Aorta (tissue), 5 donors: ENCODE measurements around the gene HPS1. TPM values are rescaled to one million over a fixed set of nuclear protein-coding genes. Genes with fewer than 3 reads are reported as not detected.
A peak's percentile ranks its signal among the peaks of the same experiment; 100 is the strongest.

Experiments used
- ATAC-seq: fragments of 200-7000 bp; cut with Tn5 transposase; one replicate; pipeline ENCODE4 v1.9.1; 2022; ENCODE audit warnings: moderate library complexity; ENCODE audit not compliant: low FRiP score
- DNase-seq, 2 donors: peaks; one replicate each; pipeline ENCODE4 v3.0.0-alpha.2; 2020
- H3K27ac ChIP-seq, 2 donors: one replicate each; pipeline ENCODE4 v1.5.1; 2013; ENCODE audit warnings: low read length in 2 of 2, mild to moderate bottlenecking in 2 of 2, moderate library complexity in 2 of 2, control low read depth in 1 of 2, inconsistent platforms in 1 of 2, low read depth in 1 of 2
- H3K27me3 ChIP-seq, 2 donors: one replicate each; pipeline ENCODE4 v1.6.1; 2013; ENCODE audit warnings: control low read depth in 1 of 2, low read length in 1 of 2, mild to moderate bottlenecking in 1 of 2, moderate library complexity in 1 of 2; ENCODE audit not compliant: insufficient read depth in 2 of 2, control insufficient read depth in 1 of 2
- H3K36me3 ChIP-seq, 2 donors: one replicate each; pipeline ENCODE4 v1.6.1; 2013; ENCODE audit warnings: control low read depth in 1 of 2, low read length in 1 of 2, mild to moderate bottlenecking in 1 of 2; ENCODE audit not compliant: insufficient read depth in 2 of 2, control insufficient read depth in 1 of 2
- H3K4me1 ChIP-seq, 2 donors: one replicate each; pipeline ENCODE4 v1.6.1; 2013; ENCODE audit warnings: low read length in 2 of 2, control low read depth in 1 of 2, mild to moderate bottlenecking in 1 of 2, moderate library complexity in 1 of 2; ENCODE audit not compliant: insufficient read depth in 2 of 2, control insufficient read depth in 1 of 2
- H3K4me3 ChIP-seq, 2 donors: one replicate each; pipeline ENCODE4 v1.5.1; 2013; ENCODE audit warnings: low read length in 2 of 2, control low read depth in 1 of 2, mild to moderate bottlenecking in 1 of 2
- H3K9me3 ChIP-seq: one replicate; pipeline ENCODE4 v1.6.1; 2013; ENCODE audit warnings: mild to moderate bottlenecking, low read length; ENCODE audit not compliant: control insufficient read depth
- WGBS, 2 donors: extraction: QIAGEN DNeasy Blood & Tissue Kit; methylation state at CpG; one replicate each; pipeline ENCODE4 v1.1.7; 2013; 5-methylcytosine and 5-hydroxymethylcytosine counted together
- intact Hi-C, 2 donors: fragments of 100-400 bp; cut with DNase I; formaldehyde crosslinking; loops; one replicate each; pipeline versions ENCODE4 v1.14.2 to v1.15.0; 2022
- polyA plus RNA-seq, 2 donors: library from polyadenylated mRNA; stranded (reverse); fragments of 200-250 nt; gene quantifications; one replicate each; pipeline ENCODE4 v1.2.3, GENCODE V29; 2013
- total RNA-seq, 2 donors: library from RNA; stranded (reverse); fragmentation: NEBNext Ultra II Directional; extraction: Animal tissue kit (Norgen Biotek cat#: 25700); gene quantifications; one replicate each; pipeline ENCODE4 v1.2.1, GENCODE V29; 2021
- donor health status: healthy with polysubstance abuse.
- donor health status: Bipolar disorder and iron deficiency.
- donor health status: DM: no; HTN: no; CAD: no.
- donor health status: DM: no; HTN: no; CAD: no.
- donor health status: DM: yes; HTN: yes; CAD: no.

The HPS1 gene
- total and polyA plus RNA-seq, 4 donors, result 40.8 to 75.4 (median 52.4) TPM

GRCh38 chr10:98458809-98459784 is 12.4 kb upstream of the HPS1 start:
- no peaks in the 10 kb centered on the region for H3K9me3 ChIP-seq
- peaks cover 0 to 3% of the 10 kb centered on the region in 2 donors for H3K4me1 ChIP-seq
- 91 to 92% methylated on average over 15 of the region's 15 CpGs for WGBS, 2 donors
- no peak overlapping the region for H3K4me3 ChIP-seq
- no peaks in the 10 kb centered on the region for H3K27me3 ChIP-seq
- intact Hi-C loops, result no loop called here
- no peak overlapping the region for H3K27ac ChIP-seq
- DNase-seq, result no peak
- no peak for ATAC-seq
- no peaks in the 10 kb centered on the region for H3K36me3 ChIP-seq

GRCh38 chr10:98457721-98458120 is 11.0 kb upstream of the HPS1 start:
- Histone ChIP-seq H3K36me3 (no peaks in the 10 kb centered on the region), H3K9me3 (no peaks in the 10 kb centered on the region), H3K4me3 (no peak overlapping the region), H3K27ac (no peak overlapping the region), H3K4me1 (peaks cover 0 to 3% of the 10 kb centered on the region in 2 donors), H3K27me3 (no peaks in the 10 kb centered on the region)
- ATAC-seq, result no peak
- 46 to 51% methylated on average over 8 of the region's 8 CpGs for WGBS, 2 donors
- intact Hi-C loops, result no loop called here
- no peak for DNase-seq

GRCh38 chr10:98456686-98457482 is 10.1 kb upstream of the HPS1 start:
- Histone ChIP-seq H3K4me3 (no peak overlapping the region), H3K9me3 (no peaks in the 10 kb centered on the region), H3K36me3 (no peaks in the 10 kb centered on the region), H3K27ac (no peak overlapping the region), H3K27me3 (no peaks in the 10 kb centered on the region), H3K4me1 (peaks cover 0 to 3% of the 10 kb centered on the region in 2 donors)
- no peak for ATAC-seq
- 84% methylated on average over 12 of the region's 12 CpGs for WGBS, 2 donors
- intact Hi-C loops, result no loop called here
- DNase-seq, result no peak

GRCh38 chr10:98456043-98456570 is 9.4 kb upstream of the HPS1 start:
- intact Hi-C loops, result no loop called here
- no peak for DNase-seq

GRCh38 chr10:98453729-98454128 is 7.0 kb upstream of the HPS1 start:
- 77 to 81% methylated on average over 2 of the region's 2 CpGs for WGBS, 2 donors
- H3K4me1 ChIP-seq, result no peaks in the 10 kb centered on the region
- DNase-seq (no peak), ATAC-seq (no peak)
- H3K4me3 ChIP-seq, result no peak overlapping the region
- no peaks in the 10 kb centered on the region for H3K36me3 ChIP-seq
- no peaks in the 10 kb centered on the region for H3K27me3 ChIP-seq
- no peak overlapping the region for H3K27ac ChIP-seq
- intact Hi-C loops, result no loop called here
- no peaks in the 10 kb centered on the region for H3K9me3 ChIP-seq

More at GRCh38 chr10:98456043-98456570, 9.4 kb upstream of the HPS1 start:
- Histone ChIP-seq H3K4me1 (peaks cover 0 to 3% of the 10 kb centered on the region in 2 donors), H3K9me3 (no peaks in the 10 kb centered on the region), H3K36me3 (no peaks in the 10 kb centered on the region), H3K27ac (no peak overlapping the region), H3K4me3 (no peak overlapping the region), H3K27me3 (no peaks in the 10 kb centered on the region)
- 90 to 97% methylated on average over 4 of the region's 4 CpGs for WGBS, 2 donors
- no peak for ATAC-seq

GRCh38 chr10:98450618-98451017 is 3.9 kb upstream of the HPS1 start:
- H3K36me3 ChIP-seq, result no peaks in the 10 kb centered on the region
- no peak overlapping the region for H3K27ac ChIP-seq
- intact Hi-C loops, result no loop called here
- H3K4me3 ChIP-seq, result no peak overlapping the region
- ATAC-seq (no peak), DNase-seq (no peak)
- H3K27me3 ChIP-seq, result no peaks in the 10 kb centered on the region
- H3K4me1 ChIP-seq, result no peaks in the 10 kb centered on the region
- no peaks in the 10 kb centered on the region for H3K9me3 ChIP-seq
- WGBS, 2 donors, result 70 to 73% methylated on average over 1 of the region's 1 CpG

DNA sequence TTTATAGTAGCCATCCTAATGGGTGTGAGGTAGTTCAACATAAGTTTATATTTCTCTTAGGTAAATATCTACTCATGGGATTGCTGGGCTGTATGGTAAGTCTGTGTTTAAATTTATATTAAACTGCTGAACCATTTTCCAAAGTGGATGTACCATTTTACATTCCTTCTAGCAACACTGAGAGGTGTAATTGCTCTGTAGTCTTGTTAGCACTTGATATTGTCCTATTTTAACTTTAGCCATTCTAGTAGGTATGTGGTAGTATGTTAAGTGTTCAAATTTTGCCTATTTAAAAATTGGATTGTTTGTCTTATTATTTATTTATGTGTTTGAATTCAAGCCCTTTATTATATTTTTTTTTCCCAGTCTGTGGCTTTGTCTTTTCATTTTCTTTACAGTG is 2.6 kb upstream of the HPS1 start:
- DNase-seq (no peak), ATAC-seq (no peak)
- Histone ChIP-seq H3K27ac (no peak overlapping the region), H3K4me3 (no peak overlapping the region), H3K9me3 (no peaks in the 10 kb centered on the region), H3K4me1 (no peaks in the 10 kb centered on the region), H3K36me3 (no peaks in the 10 kb centered on the region), H3K27me3 (no peaks in the 10 kb centered on the region)
- intact Hi-C loops, result no loop called here

DNA sequence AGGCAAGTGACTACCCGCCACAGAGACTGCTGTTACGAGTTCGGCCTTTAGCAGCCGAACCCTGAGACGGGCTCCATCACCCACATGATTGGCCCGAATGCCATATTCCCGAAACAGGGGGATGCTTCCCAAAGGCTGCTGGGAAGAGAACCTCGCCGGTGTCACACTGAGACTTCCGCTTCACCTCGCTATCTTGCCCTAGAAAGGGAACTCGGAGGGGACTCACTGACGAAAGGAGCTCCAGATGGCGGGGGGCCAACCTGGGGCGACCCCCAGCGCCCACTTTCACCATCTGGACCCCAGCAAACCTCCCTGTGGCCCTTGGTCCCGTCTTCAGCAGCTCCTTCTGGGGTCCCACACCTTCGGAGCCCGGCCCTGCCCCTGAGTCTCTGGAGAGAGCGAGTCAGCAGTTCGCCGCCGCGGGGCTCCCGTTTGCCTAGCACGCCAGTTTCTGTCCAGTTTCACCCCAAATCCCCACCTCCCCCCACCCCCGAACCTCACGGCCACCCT is 529 bp downstream of the HPS1 start:
- Histone ChIP-seq H3K9me3 (no peaks in the 10 kb centered on the region), H3K36me3 (peaks cover 0 to 3% of the 10 kb centered on the region in 2 donors), H3K4me3 (peak overlapping the region; percentile 64 to 94), H3K27me3 (no peaks in the 10 kb centered on the region), H3K27ac (peak overlapping the region; percentile 77 to 92), H3K4me1 (no peaks in the 10 kb centered on the region)
- intact Hi-C loops, result no loop called here
- DNase-seq (peak in 1 of 2 donors; percentile 73), ATAC-seq (peak; percentile 73)
- WGBS, 2 donors, result 1% methylated on average over 27 to 28 of the region's 28 CpGs
